Measurements from ENCODE around the gene CRIM1. TPM values are rescaled to one million over a fixed set of nuclear protein-coding genes. Genes with fewer than 3 reads are reported as not detected.

CRIM1 gene
- total and polyA plus RNA-seq, 4 donors, result 24.3 to 119 (median 58.4) TPM

- WGBS, 2 donors, result 75 to 98% methylated on average over 3 of the region's 3 CpGs
- no peak for DNase-seq
- Histone ChIP-seq H3K36me3 (ENCODE audit: control insufficient read depth in 4 of 4, insufficient read depth in 4 of 4, low read length in 4 of 4) (peaks cover 5 to 12% (median 7%) of the 10 kb centered on the region in 4 donors), H3K27me3 (ENCODE audit: control insufficient read depth in 3 of 3, insufficient read depth in 3 of 3, low read length in 2 of 3) (no peaks in the 10 kb centered on the region), H3K4me3 (no peak overlapping the region), H3K27ac (ENCODE audit: low read depth in 1 of 2, low read length in 1 of 2) (no peak overlapping the region), H3K9me3 (ENCODE audit: control insufficient read depth in 4 of 4, insufficient read depth in 3 of 4, low read length in 3 of 4) (no peaks in the 10 kb centered on the region), H3K4me1 (ENCODE audit: control insufficient read depth in 5 of 5, insufficient read depth in 5 of 5, low read length in 5 of 5) (peaks cover 0 to 5% (median 0%) of the 10 kb centered on the region in 5 donors), H3K9ac (ENCODE audit: insufficient read depth in 1 of 2, low read length in 2 of 2) (no peak overlapping the region)
- no peak for ATAC-seq (ENCODE audit: insufficient read depth, low FRiP score)
- no peak for TF ChIP-seq CTCF (IDR thresholded peaks at IDR 0.05; ENCODE audit: control extremely low read depth, extremely low read depth)
Observed at GRCh38 chr2:36572054-36572718, 216.6 kb downstream of the CRIM1 start.

- Histone ChIP-seq H3K4me3 (no peak overlapping the region), H3K9ac (ENCODE audit: insufficient read depth in 1 of 2, low read length in 2 of 2) (no peak overlapping the region), H3K9me3 (ENCODE audit: control insufficient read depth in 4 of 4, insufficient read depth in 3 of 4, low read length in 3 of 4) (no peaks in the 10 kb centered on the region), H3K36me3 (ENCODE audit: control insufficient read depth in 4 of 4, insufficient read depth in 4 of 4, low read length in 4 of 4) (peaks cover 6 to 12% (median 9%) of the 10 kb centered on the region in 4 donors), H3K4me1 (ENCODE audit: control insufficient read depth in 5 of 5, insufficient read depth in 5 of 5, low read length in 5 of 5) (peaks cover 0 to 5% (median 0%) of the 10 kb centered on the region in 5 donors), H3K27me3 (ENCODE audit: control insufficient read depth in 3 of 3, insufficient read depth in 3 of 3, low read length in 2 of 3) (no peaks in the 10 kb centered on the region), H3K27ac (ENCODE audit: low read depth in 1 of 2, low read length in 1 of 2) (no peak overlapping the region)
- TF ChIP-seq CTCF (IDR thresholded peaks at IDR 0.05; ENCODE audit: control extremely low read depth, extremely low read depth), result no peak
- ATAC-seq (ENCODE audit: insufficient read depth, low FRiP score) (no peak), DNase-seq (no peak)
- WGBS, 2 donors, result 87 to 89% methylated on average over 4 of the region's 4 CpGs
Observed at GRCh38 chr2:36572719-36573059, 217.1 kb downstream of the CRIM1 start.

GRCh38 chr2:36573165-36573564 is 217.6 kb downstream of the CRIM1 start:
- Histone ChIP-seq H3K9me3 (ENCODE audit: control insufficient read depth in 4 of 4, insufficient read depth in 3 of 4, low read length in 3 of 4) (no peaks in the 10 kb centered on the region), H3K27me3 (ENCODE audit: control insufficient read depth in 3 of 3, insufficient read depth in 3 of 3, low read length in 2 of 3) (no peaks in the 10 kb centered on the region), H3K36me3 (ENCODE audit: control insufficient read depth in 4 of 4, insufficient read depth in 4 of 4, low read length in 4 of 4) (peaks cover 6 to 13% (median 10%) of the 10 kb centered on the region in 4 donors), H3K9ac (ENCODE audit: insufficient read depth in 1 of 2, low read length in 2 of 2) (no peak overlapping the region), H3K4me1 (ENCODE audit: control insufficient read depth in 5 of 5, insufficient read depth in 5 of 5, low read length in 5 of 5) (peaks cover 0 to 5% (median 0%) of the 10 kb centered on the region in 5 donors), H3K4me3 (no peak overlapping the region), H3K27ac (ENCODE audit: low read depth in 1 of 2, low read length in 1 of 2) (no peak overlapping the region)
- DNase-seq, result no peak
- 76 to 83% methylated on average over 1 of the region's 1 CpG for WGBS, 2 donors
- no peak for TF ChIP-seq CTCF (IDR thresholded peaks at IDR 0.05; ENCODE audit: control extremely low read depth, extremely low read depth)
- ATAC-seq (ENCODE audit: insufficient read depth, low FRiP score), result no peak

GRCh38 chr2:36574560-36574959 is 219.0 kb downstream of the CRIM1 start:
- DNase-seq (no peak), ATAC-seq (ENCODE audit: insufficient read depth, low FRiP score) (no peak)
- Histone ChIP-seq H3K27me3 (ENCODE audit: control insufficient read depth in 3 of 3, insufficient read depth in 3 of 3, low read length in 2 of 3) (no peaks in the 10 kb centered on the region), H3K4me3 (no peak overlapping the region), H3K27ac (ENCODE audit: low read depth in 1 of 2, low read length in 1 of 2) (no peak overlapping the region), H3K4me1 (ENCODE audit: control insufficient read depth in 5 of 5, insufficient read depth in 5 of 5, low read length in 5 of 5) (peaks cover 0 to 2% (median 0%) of the 10 kb centered on the region in 5 donors), H3K36me3 (ENCODE audit: control insufficient read depth in 4 of 4, insufficient read depth in 4 of 4, low read length in 4 of 4) (peaks cover 10 to 23% (median 14%) of the 10 kb centered on the region in 4 donors), H3K9ac (ENCODE audit: insufficient read depth in 1 of 2, low read length in 2 of 2) (no peak overlapping the region), H3K9me3 (ENCODE audit: control insufficient read depth in 4 of 4, insufficient read depth in 3 of 4, low read length in 3 of 4) (no peaks in the 10 kb centered on the region)
- WGBS, 2 donors, result 93 to 95% methylated on average over 2 of the region's 2 CpGs
- TF ChIP-seq CTCF (IDR thresholded peaks at IDR 0.05; ENCODE audit: control extremely low read depth, extremely low read depth), result no peak

Data from lung (tissue), 12 donors.